HEK293T (cell line): Measurements from ENCODE around the gene CTNNA3.

ENCODE experiments used
- ARNT ChIP-seq: fragments of 450-650 bp; IDR thresholded peaks from 2 replicates; pipeline ENCODE4 v1.6.1; 2017; ENCODE audit warnings: mild to moderate bottlenecking
- BHLHE40 ChIP-seq: fragments of 450-650 bp; IDR thresholded peaks from 2 replicates; pipeline ENCODE4 v1.6.1; 2016; ENCODE audit warnings: mild to moderate bottlenecking, moderate library complexity, borderline replicate concordance
- ELF4 ChIP-seq: fragments of 450-650 bp; IDR thresholded peaks from 2 replicates; pipeline ENCODE4 v1.6.1; 2017; ENCODE audit warnings: antibody characterized with exemption
- FOXA1 ChIP-seq: fragments of 450-650 bp; IDR thresholded peaks from 2 replicates; pipeline ENCODE4 v1.6.1; 2016; ENCODE audit warnings: mild to moderate bottlenecking
- FOXK2 ChIP-seq: fragments of 450-650 bp; IDR thresholded peaks from 2 replicates; pipeline ENCODE4 v1.6.1; 2016; ENCODE audit warnings: mild to moderate bottlenecking
- FOXM1 ChIP-seq: fragments of 450-650 bp; IDR thresholded peaks from 2 replicates; pipeline ENCODE4 v1.6.1; 2017; ENCODE audit warnings: mild to moderate bottlenecking, borderline replicate concordance
- LEF1 ChIP-seq: fragments of 450-650 bp; IDR thresholded peaks from 2 replicates; pipeline ENCODE4 v1.6.1; 2017; ENCODE audit warnings: mild to moderate bottlenecking, borderline replicate concordance
- NFRKB ChIP-seq: fragments of 450-650 bp; IDR thresholded peaks from 2 replicates; pipeline ENCODE4 v1.6.1; 2016; ENCODE audit warnings: mild to moderate bottlenecking, moderate library complexity
- PKNOX1 ChIP-seq: fragments of 450-650 bp; IDR thresholded peaks from 2 replicates; pipeline ENCODE4 v1.6.1; 2016
- SP1 ChIP-seq: fragments of 450-650 bp; IDR thresholded peaks from 2 replicates; pipeline ENCODE4 v1.6.1; 2017
- SUZ12 ChIP-seq: fragments of 450-650 bp; IDR thresholded peaks from 2 replicates; pipeline ENCODE4 v1.6.1; 2016; ENCODE audit warnings: mild to moderate bottlenecking
- ZNF384 ChIP-seq: fragments of 450-650 bp; IDR thresholded peaks from 2 replicates; pipeline ENCODE4 v1.6.1; 2016

- TF ChIP-seq PKNOX1 (no peak), SP1 (no peak), FOXA1 (no peak), ZNF384 (no peak), BHLHE40 (no peak), ARNT (no peak), ELF4 (no peak), FOXM1 (no peak), LEF1 (no peak), NFRKB (no peak), FOXK2 (no peak), SUZ12 (no peak)
Observed at GRCh38 chr10:67046507-67046906, 649.5 kb downstream of the CTNNA3 start.
